ENCODE measurements around the gene CLK1. TPM values are rescaled to one million over a fixed set of nuclear protein-coding genes. Genes with fewer than 3 reads are reported as not detected.
A peak's percentile ranks its signal among the peaks of the same experiment; 100 is the strongest.

The CLK1 gene
- total RNA-seq, 1 donor from 2014 or later: 92.0 TPM

GRCh38 chr2:200810998-200811332 lies 53.5 kb downstream of the CLK1 start:
- H3K27ac Mint-ChIP-seq (ENCODE audit: unreplicated experiment): peak overlapping the region; percentile 99
- DNase-seq (ENCODE audit: extremely low spot score, unreplicated experiment): no peak
- no peaks in the 10 kb centered on the region for H3K9me3 Mint-ChIP-seq (ENCODE audit: unreplicated experiment)
- TF ChIP-seq CTCF (IDR thresholded peaks at IDR 0.05): no peak
- peaks cover 13% of the 10 kb centered on the region for H3K36me3 Mint-ChIP-seq (ENCODE audit: unreplicated experiment)
- peaks cover 44% of the 10 kb centered on the region for H3K4me1 Mint-ChIP-seq (ENCODE audit: unreplicated experiment)
- H3K27me3 Mint-ChIP-seq (ENCODE audit: unreplicated experiment): no peaks in the 10 kb centered on the region
- peak overlapping the region; percentile 95 for H3K4me3 Mint-ChIP-seq (ENCODE audit: unreplicated experiment)

GRCh38 chr2:200810252-200810997 lies 54.0 kb downstream of the CLK1 start:
- Mint-ChIP-seq H3K9me3 (ENCODE audit: unreplicated experiment) (no peaks in the 10 kb centered on the region), H3K27me3 (ENCODE audit: unreplicated experiment) (no peaks in the 10 kb centered on the region), H3K27ac (ENCODE audit: unreplicated experiment) (peak overlapping the region; percentile 99), H3K4me1 (ENCODE audit: unreplicated experiment) (peaks cover 44% of the 10 kb centered on the region), H3K4me3 (ENCODE audit: unreplicated experiment) (peak overlapping the region; percentile 95), H3K36me3 (ENCODE audit: unreplicated experiment) (peaks cover 8% of the 10 kb centered on the region)
- no peak for DNase-seq (ENCODE audit: extremely low spot score, unreplicated experiment)
- TF ChIP-seq CTCF (IDR thresholded peaks at IDR 0.05): no peak

GRCh38 chr2:200809506-200810251 lies 54.8 kb downstream of the CLK1 start:
- Mint-ChIP-seq H3K4me3 (ENCODE audit: unreplicated experiment) (peak overlapping the region; percentile 95), H3K4me1 (ENCODE audit: unreplicated experiment) (peaks cover 40% of the 10 kb centered on the region), H3K36me3 (ENCODE audit: unreplicated experiment) (peaks cover under 1% of the 10 kb centered on the region), H3K9me3 (ENCODE audit: unreplicated experiment) (no peaks in the 10 kb centered on the region), H3K27ac (ENCODE audit: unreplicated experiment) (peak overlapping the region; percentile 99), H3K27me3 (ENCODE audit: unreplicated experiment) (no peaks in the 10 kb centered on the region)
- no peak for TF ChIP-seq CTCF (IDR thresholded peaks at IDR 0.05)
- no peak for DNase-seq (ENCODE audit: extremely low spot score, unreplicated experiment)

Other genes starting within 250 kb of the CLK1 start
- 199 and 214 TPM in 2 replicates for gene BZW1, start 52.7 kb downstream of the CLK1 start, total RNA-seq
- gene PPIL3, start 24.4 kb upstream of the CLK1 start, total RNA-seq: 49.7 and 50.8 TPM in 2 replicates
- 22.6 and 23.1 TPM in 2 replicates for gene NIF3L1, start 24.7 kb upstream of the CLK1 start, total RNA-seq
- 24.0 and 25.5 TPM in 2 replicates for gene ORC2, start 99.0 kb upstream of the CLK1 start, total RNA-seq
- gene HYCC2, start 207.0 kb upstream of the CLK1 start, total RNA-seq: 16.8 and 18.9 TPM in 2 replicates
- gene NDUFB3, start 207.3 kb upstream of the CLK1 start, total RNA-seq: 69.1 and 74.1 TPM in 2 replicates